ENCODE measurements around the gene STAT1. TPM values are rescaled to one million over a fixed set of nuclear protein-coding genes. Genes with fewer than 3 reads are reported as not detected.

The STAT1 gene
- total RNA-seq, 1 donor from 2014 or later, result 140 TPM

DNA sequence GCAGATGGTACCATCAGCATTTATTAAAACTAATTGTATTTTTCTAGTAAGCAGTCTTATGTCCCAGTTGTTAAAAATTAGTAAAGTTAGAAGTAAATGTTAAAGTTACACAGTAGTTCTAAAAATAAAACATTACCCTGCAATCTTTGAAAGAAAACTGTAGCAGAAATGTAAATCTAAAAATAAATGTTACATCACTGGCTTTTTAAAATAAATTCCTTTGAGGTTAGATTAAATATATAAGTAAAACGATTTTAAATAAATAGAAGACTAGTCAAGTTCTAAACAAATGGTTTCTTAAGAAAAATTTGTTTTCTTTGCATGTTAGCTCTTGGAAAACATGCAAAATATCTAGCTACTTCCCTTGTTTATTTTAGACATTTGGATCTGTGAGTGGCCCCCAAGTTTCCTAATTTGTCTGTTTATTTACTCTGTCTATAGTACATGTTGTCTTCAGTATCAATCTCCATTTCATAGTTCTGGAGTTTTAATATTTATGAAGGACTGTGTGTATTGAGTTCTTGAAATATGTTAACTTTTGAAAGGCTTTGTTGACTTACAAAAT lies 75.1 kb downstream of the STAT1 start:
- TF ChIP-seq, protein P1, sequence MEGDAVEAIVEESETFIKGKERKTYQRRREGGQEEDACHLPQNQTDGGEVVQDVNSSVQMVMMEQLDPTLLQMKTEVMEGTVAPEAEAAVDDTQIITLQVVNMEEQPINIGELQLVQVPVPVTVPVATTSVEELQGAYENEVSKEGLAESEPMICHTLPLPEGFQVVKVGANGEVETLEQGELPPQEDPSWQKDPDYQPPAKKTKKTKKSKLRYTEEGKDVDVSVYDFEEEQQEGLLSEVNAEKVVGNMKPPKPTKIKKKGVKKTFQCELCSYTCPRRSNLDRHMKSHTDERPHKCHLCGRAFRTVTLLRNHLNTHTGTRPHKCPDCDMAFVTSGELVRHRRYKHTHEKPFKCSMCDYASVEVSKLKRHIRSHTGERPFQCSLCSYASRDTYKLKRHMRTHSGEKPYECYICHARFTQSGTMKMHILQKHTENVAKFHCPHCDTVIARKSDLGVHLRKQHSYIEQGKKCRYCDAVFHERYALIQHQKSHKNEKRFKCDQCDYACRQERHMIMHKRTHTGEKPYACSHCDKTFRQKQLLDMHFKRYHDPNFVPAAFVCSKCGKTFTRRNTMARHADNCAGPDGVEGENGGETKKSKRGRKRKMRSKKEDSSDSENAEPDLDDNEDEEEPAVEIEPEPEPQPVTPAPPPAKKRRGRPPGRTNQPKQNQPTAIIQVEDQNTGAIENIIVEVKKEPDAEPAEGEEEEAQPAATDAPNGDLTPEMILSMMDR (IDR thresholded peaks at IDR 0.05), result no peak
- Mint-ChIP-seq H3K36me3 (ENCODE audit: low read depth) (peaks cover 10% of the 10 kb centered on the region), H3K4me3 (ENCODE audit: unreplicated experiment) (peak overlapping the region; percentile 24), H3K9me3 (ENCODE audit: low read depth) (no peaks in the 10 kb centered on the region), H3K27me3 (ENCODE audit: low read depth) (no peaks in the 10 kb centered on the region), H3K4me1 (ENCODE audit: low read depth) (peaks cover 29% of the 10 kb centered on the region), H3K27ac (ENCODE audit: unreplicated experiment) (peak overlapping the region; percentile 94)
- no peak for DNase-seq (ENCODE audit: low spot score)

- Mint-ChIP-seq H3K4me3 (ENCODE audit: unreplicated experiment) (no peak overlapping the region), H3K27me3 (ENCODE audit: low read depth) (no peaks in the 10 kb centered on the region), H3K4me1 (ENCODE audit: low read depth) (peaks cover 35% of the 10 kb centered on the region), H3K36me3 (ENCODE audit: low read depth) (peaks cover 18% of the 10 kb centered on the region), H3K9me3 (ENCODE audit: low read depth) (no peaks in the 10 kb centered on the region), H3K27ac (ENCODE audit: unreplicated experiment) (no peak overlapping the region)
- TF ChIP-seq, protein P1 (IDR thresholded peaks at IDR 0.05), result no peak
- DNase-seq (ENCODE audit: low spot score), result no peak
These were observed 78.9 kb downstream of the STAT1 start for GRCh38 chr2:190935054-190935453.

- TF ChIP-seq, protein P1 (IDR thresholded peaks at IDR 0.05), result no peak
- Mint-ChIP-seq H3K27me3 (ENCODE audit: low read depth) (no peaks in the 10 kb centered on the region), H3K36me3 (ENCODE audit: low read depth) (peaks cover 25% of the 10 kb centered on the region), H3K27ac (ENCODE audit: unreplicated experiment) (no peak overlapping the region), H3K4me1 (ENCODE audit: low read depth) (peaks cover 27% of the 10 kb centered on the region), H3K9me3 (ENCODE audit: low read depth) (no peaks in the 10 kb centered on the region), H3K4me3 (ENCODE audit: unreplicated experiment) (no peak overlapping the region)
- no peak for DNase-seq (ENCODE audit: low spot score)
These were observed 80.6 kb downstream of the STAT1 start for GRCh38 chr2:190933361-190933760.

DNA sequence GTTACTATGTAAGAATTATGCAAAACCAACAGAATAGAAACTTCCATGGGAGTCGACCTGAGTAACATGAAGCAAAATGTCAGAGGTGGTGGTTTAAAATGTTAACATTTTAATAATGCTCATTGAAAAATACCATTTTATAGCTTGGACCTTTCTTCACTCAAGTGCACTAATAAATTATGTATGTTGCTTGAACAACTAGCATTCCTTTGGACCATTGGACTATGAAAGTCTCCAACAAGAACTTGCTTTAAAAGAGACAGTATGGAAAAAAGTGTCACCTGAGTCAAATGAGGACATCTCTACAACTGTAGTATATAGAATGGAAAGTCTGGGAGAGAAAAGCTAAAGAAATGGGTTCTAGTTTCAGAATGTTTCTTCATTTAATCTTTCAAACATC lies 81.5 kb downstream of the STAT1 start:
- Mint-ChIP-seq H3K9me3 (ENCODE audit: low read depth) (no peaks in the 10 kb centered on the region), H3K4me3 (ENCODE audit: unreplicated experiment) (no peak overlapping the region), H3K27ac (ENCODE audit: unreplicated experiment) (peak overlapping the region; percentile 11), H3K36me3 (ENCODE audit: low read depth) (peaks cover 26% of the 10 kb centered on the region), H3K4me1 (ENCODE audit: low read depth) (peaks cover 30% of the 10 kb centered on the region), H3K27me3 (ENCODE audit: low read depth) (no peaks in the 10 kb centered on the region)
- TF ChIP-seq, protein P1 (IDR thresholded peaks at IDR 0.05), result no peak
- DNase-seq (ENCODE audit: low spot score), result no peak

DNA sequence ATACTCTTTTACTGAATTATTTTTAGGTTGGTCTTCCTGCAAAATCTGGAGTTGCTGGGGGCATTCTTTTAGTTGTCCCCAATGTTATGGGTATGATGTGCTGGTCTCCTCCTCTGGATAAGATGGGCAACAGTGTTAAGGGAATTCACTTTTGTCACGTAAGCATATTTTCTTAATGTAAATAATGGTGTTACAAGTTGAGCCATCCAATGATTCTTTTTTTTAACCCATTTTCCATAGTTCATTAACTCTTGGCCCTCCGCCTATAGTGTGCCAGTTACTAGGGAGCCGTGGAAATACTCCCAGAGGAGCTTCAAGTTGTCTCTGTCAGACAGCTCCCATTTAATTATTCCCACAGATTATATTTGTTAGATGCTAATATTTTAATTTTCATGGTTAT lies 83.6 kb downstream of the STAT1 start:
- TF ChIP-seq, protein P1 (IDR thresholded peaks at IDR 0.05), result no peak
- no peak for DNase-seq (ENCODE audit: low spot score)
- Mint-ChIP-seq H3K4me3 (ENCODE audit: unreplicated experiment) (no peak overlapping the region), H3K9me3 (ENCODE audit: low read depth) (no peaks in the 10 kb centered on the region), H3K27ac (ENCODE audit: unreplicated experiment) (peak overlapping the region; percentile 51), H3K27me3 (ENCODE audit: low read depth) (no peaks in the 10 kb centered on the region), H3K4me1 (ENCODE audit: low read depth) (peaks cover 36% of the 10 kb centered on the region), H3K36me3 (ENCODE audit: low read depth) (peaks cover 28% of the 10 kb centered on the region)

All from chondrocyte (in vitro differentiated cells).